ENCODE measurements around the gene OGDH. TPM values are rescaled to one million over a fixed set of nuclear protein-coding genes. Genes with fewer than 3 reads are reported as not detected.

The OGDH gene
- total RNA-seq, 6 experiments from 2014 or later = 46.6 to 63.2 (median 55.8) TPM

DNA sequence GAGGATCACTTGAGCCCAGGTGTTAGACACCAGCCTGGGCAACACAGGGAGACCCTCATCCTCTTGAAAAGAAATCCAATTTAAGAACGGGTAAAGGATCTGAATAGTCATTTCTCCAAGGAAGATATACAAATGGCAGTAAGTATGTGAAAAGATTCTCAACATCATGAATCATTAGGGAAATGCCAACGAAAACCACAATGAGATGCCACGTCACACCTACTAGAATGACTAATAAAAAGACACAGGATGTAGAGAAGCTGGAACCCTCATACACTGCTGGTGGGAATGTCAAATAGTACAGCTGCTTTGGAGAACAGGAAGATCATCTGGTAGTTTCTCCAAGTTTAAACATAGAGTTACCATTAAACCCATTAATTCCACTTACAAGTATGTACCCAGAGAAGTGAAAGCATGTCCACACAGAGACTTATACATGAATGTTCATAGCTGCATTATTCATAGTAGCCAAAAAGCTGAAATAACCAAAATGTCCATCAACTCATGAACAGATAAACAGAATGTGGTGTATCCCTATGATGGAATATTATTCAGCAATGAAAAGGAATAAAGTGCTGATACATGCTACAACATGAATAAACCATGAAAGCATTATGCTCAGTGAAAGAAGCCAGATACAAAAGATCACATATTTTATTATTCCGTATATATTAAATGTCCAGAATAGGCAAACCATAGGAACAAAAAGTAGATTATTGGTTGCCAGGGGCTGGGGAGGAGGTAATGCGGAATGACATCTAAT lies 129.2 kb downstream of the OGDH start:
- H3K4me3 ChIP-seq = no peak overlapping the region
- 82% methylated on average over 5 of the region's 5 CpGs for WGBS (ENCODE audit: insufficient coverage, low coverage, low lambda C conversion rate, missing lambda C conversion rate)
- ATAC-seq (no peak), DNase-seq (no peak)
- TF ChIP-seq POLR2A (IDR thresholded peaks at IDR 0.05) = no peak
- TF ChIP-seq, protein P1, sequence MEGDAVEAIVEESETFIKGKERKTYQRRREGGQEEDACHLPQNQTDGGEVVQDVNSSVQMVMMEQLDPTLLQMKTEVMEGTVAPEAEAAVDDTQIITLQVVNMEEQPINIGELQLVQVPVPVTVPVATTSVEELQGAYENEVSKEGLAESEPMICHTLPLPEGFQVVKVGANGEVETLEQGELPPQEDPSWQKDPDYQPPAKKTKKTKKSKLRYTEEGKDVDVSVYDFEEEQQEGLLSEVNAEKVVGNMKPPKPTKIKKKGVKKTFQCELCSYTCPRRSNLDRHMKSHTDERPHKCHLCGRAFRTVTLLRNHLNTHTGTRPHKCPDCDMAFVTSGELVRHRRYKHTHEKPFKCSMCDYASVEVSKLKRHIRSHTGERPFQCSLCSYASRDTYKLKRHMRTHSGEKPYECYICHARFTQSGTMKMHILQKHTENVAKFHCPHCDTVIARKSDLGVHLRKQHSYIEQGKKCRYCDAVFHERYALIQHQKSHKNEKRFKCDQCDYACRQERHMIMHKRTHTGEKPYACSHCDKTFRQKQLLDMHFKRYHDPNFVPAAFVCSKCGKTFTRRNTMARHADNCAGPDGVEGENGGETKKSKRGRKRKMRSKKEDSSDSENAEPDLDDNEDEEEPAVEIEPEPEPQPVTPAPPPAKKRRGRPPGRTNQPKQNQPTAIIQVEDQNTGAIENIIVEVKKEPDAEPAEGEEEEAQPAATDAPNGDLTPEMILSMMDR (IDR thresholded peaks at IDR 0.05) = no peak
- no peaks in the 10 kb centered on the region for H3K27me3 ChIP-seq
- no peak overlapping the region for H3K27ac ChIP-seq
- intact Hi-C loops (cut with DNase I) = no loop called here
- no peaks in the 10 kb centered on the region for H3K4me1 ChIP-seq
- H3K36me3 ChIP-seq = no peaks in the 10 kb centered on the region
- no peaks in the 10 kb centered on the region for H3K9me3 ChIP-seq

DNA sequence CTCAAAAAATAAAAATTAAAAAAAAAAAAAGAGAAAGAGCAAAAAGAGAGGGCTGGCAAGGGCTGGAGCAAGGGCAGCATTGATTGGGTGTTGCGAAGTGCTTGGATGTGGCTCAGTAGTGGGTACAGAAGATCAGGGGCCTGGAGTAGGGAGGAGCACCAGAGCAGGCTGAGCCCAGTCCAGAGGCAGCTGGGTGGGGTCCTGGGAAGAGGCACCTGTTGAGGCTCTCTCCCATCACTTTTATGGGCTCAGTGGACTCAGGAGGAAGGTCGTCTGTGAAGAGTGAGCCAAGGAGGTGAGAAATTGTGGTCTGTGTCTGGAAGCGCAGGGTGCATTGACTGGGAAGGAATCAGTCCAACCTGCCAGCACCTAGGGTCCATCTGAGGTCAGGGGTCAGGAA lies 130.5 kb downstream of the OGDH start:
- TF ChIP-seq, protein P1 (IDR thresholded peaks at IDR 0.05) = no peak
- no peak for TF ChIP-seq POLR2A (IDR thresholded peaks at IDR 0.05)
- no peak for DNase-seq
- H3K4me1 ChIP-seq = no peaks in the 10 kb centered on the region
- H3K4me3 ChIP-seq = no peak overlapping the region
- intact Hi-C loops (cut with DNase I) = no loop called here
- H3K27ac ChIP-seq = no peak overlapping the region
- no peaks in the 10 kb centered on the region for H3K9me3 ChIP-seq
- no peaks in the 10 kb centered on the region for H3K27me3 ChIP-seq
- WGBS (ENCODE audit: insufficient coverage, low coverage, low lambda C conversion rate, missing lambda C conversion rate) = 86% methylated on average over 3 of the region's 3 CpGs
- no peaks in the 10 kb centered on the region for H3K36me3 ChIP-seq
- ATAC-seq = peak in 1 of 4 donors; percentile 16

DNA sequence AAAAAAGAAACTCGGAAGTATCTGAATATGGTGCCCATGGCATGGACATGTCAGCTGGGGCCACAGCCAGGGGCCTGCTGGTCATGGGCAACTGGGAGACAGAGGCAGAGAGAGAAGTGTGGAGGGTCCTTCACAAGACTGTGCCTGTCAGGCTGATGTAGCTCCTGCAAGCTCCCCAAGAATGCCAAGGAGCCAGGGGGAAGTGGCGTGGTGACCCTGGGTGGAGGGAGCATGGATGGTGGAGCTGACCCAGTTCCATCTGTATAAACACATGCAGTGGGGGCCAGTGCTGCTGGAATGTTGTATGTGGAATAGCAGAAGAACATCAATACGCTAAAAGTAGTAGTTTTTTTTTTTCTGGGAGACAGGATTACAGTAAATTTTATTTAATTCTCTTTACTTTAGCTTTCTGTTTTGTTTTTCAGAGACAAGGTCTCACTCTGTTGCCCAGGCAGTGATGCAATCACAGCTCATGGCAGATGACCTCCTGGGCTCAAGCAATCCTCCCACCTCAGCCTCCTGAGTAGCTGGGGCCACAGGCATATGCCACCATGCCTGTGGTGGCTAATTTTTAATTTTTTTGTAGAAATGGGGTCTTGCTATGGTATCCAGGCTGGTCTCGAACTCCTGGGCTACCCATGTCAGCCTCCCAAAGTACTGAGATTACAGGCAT lies 131.8 kb downstream of the OGDH start:
- Histone ChIP-seq H3K4me1 (no peaks in the 10 kb centered on the region), H3K9me3 (no peaks in the 10 kb centered on the region), H3K27ac (no peak overlapping the region), H3K27me3 (no peaks in the 10 kb centered on the region), H3K4me3 (no peak overlapping the region), H3K36me3 (no peaks in the 10 kb centered on the region)
- no peak for TF ChIP-seq POLR2A (IDR thresholded peaks at IDR 0.05)
- TF ChIP-seq, protein P1 (IDR thresholded peaks at IDR 0.05) = no peak
- WGBS (ENCODE audit: insufficient coverage, low coverage, low lambda C conversion rate, missing lambda C conversion rate) = 89% methylated on average over 4 of the region's 4 CpGs
- ATAC-seq = no peak
- no peak for DNase-seq
- intact Hi-C loops (cut with DNase I) = no loop called here

DNA sequence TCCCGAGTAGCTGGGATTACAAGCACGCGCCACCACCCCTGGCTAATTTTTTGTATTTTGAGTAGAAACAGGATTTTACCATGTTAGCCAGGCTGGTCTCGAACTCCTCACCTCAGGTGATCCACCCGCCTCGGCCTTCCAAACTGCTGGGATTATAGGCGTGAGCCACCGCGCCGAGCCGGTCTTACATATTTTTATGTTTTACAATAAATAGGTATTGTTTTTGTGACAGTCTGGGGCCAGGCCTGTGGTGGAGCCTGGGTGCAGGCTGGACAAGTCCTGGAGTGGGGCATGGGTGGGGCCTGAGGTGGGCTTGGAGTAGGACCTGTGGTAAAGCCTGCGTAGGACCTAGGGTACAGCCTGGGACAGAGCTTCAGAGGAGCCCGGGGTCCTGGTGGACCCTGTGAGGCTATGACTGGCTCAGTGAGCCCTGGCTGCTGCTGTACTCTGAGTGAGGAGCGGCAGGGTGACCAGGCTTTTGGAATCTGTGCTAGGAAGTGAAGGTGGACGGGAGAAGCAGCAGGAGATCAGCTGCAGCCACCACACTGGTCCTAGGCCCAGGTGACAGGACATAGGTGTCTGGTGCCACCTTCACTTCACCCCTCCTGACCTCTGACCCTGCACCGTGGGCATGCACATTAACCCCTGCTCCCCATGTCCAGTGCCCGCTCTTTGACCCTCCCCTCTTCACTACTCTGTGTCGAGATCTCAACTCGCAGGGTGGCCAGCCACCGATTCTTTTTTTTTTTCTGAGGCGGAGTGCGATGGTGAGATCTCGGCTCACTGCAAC lies 132.6 kb downstream of the OGDH start:
- Histone ChIP-seq H3K4me3 (no peak overlapping the region), H3K9me3 (no peaks in the 10 kb centered on the region), H3K27ac (no peak overlapping the region), H3K27me3 (no peaks in the 10 kb centered on the region), H3K36me3 (no peaks in the 10 kb centered on the region), H3K4me1 (no peaks in the 10 kb centered on the region)
- ATAC-seq (no peak), DNase-seq (no peak)
- intact Hi-C loops (cut with DNase I) = no loop called here
- WGBS (ENCODE audit: insufficient coverage, low coverage, low lambda C conversion rate, missing lambda C conversion rate) = 94% methylated on average over 14 of the region's 23 CpGs
- TF ChIP-seq, protein P1 (IDR thresholded peaks at IDR 0.05) = no peak
- TF ChIP-seq POLR2A (IDR thresholded peaks at IDR 0.05) = no peak
